GM18858 (cell line): ENCODE results near the gene HLA-DPA1.

Experiments
- ATAC-seq: cut with Tn5 transposase; IDR thresholded peaks from one replicate; pipeline ENCODE4 v1.9.1; 2021; ENCODE audit not compliant: unreplicated experiment

Gene HLA-DPA1

GRCh38 chr6:33018418-33018817 lies 55.0 kb downstream of the HLA-DPA1 start:
- ATAC-seq: no peak

- ATAC-seq: no peak
Observed at GRCh38 chr6:33017694-33018353, 55.6 kb downstream of the HLA-DPA1 start.

GRCh38 chr6:33017018-33017417 lies 56.4 kb downstream of the HLA-DPA1 start:
- ATAC-seq: no peak

GRCh38 chr6:33015798-33016197 lies 57.7 kb downstream of the HLA-DPA1 start:
- ATAC-seq: no peak

GRCh38 chr6:33014841-33015634 lies 58.4 kb downstream of the HLA-DPA1 start:
- no peak for ATAC-seq
